Stimulated activated CD8-positive, alpha-beta memory T cell treated with anti-CD3 and anti-CD28 coated beads, Interleukin-15, amount 100 ng/mL, for 4 hours (primary cell): ENCODE results near the gene PHGDH.

ENCODE experiments used
- DNase-seq, 2 donors: peaks; one replicate each; pipeline ENCODE4 v3.0.0-alpha.2; 2020; ENCODE audit warnings: low read depth in 2 of 2

The PHGDH gene

GRCh38 chr1:119790451-119791198 lies 78.9 kb downstream of the PHGDH start:
- no peak for DNase-seq

- DNase-seq, result no peak
These were observed 79.6 kb downstream of the PHGDH start for GRCh38 chr1:119791377-119791776.
